ENCODE measurements around the gene AFF1.

DNA sequence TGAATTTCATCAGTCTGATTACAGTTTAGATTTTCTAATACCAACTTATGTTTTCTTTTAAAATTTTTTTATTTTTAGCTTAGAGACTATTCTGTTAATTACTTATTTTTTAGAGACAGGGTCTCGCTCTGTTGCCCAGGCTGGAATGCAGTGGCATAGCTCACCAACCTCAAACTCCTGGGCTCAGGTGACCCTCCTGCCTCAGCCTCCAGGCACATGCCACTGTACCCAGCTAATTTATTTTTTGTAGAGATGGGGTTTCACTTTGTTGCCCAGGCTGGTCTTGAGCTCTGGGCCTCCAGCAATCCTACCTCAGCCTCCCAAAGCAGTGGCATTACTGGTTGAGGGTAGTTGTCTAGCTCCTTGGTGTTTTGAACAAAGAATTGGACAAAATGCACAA, 183.6 kb downstream of the AFF1 start:
- TF ChIP-seq POLR2A (IDR thresholded peaks at IDR 0.05), result no peak
- TF ChIP-seq, protein P1, sequence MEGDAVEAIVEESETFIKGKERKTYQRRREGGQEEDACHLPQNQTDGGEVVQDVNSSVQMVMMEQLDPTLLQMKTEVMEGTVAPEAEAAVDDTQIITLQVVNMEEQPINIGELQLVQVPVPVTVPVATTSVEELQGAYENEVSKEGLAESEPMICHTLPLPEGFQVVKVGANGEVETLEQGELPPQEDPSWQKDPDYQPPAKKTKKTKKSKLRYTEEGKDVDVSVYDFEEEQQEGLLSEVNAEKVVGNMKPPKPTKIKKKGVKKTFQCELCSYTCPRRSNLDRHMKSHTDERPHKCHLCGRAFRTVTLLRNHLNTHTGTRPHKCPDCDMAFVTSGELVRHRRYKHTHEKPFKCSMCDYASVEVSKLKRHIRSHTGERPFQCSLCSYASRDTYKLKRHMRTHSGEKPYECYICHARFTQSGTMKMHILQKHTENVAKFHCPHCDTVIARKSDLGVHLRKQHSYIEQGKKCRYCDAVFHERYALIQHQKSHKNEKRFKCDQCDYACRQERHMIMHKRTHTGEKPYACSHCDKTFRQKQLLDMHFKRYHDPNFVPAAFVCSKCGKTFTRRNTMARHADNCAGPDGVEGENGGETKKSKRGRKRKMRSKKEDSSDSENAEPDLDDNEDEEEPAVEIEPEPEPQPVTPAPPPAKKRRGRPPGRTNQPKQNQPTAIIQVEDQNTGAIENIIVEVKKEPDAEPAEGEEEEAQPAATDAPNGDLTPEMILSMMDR (IDR thresholded peaks at IDR 0.05), result no peak

Measured in esophagus squamous epithelium (tissue), 4 donors.